ENCODE measurements around the gene PARP3.

GRCh38 chr3:51955893-51956770, 14.0 kb downstream of the PARP3 start:
- TF ChIP-seq, protein P1, sequence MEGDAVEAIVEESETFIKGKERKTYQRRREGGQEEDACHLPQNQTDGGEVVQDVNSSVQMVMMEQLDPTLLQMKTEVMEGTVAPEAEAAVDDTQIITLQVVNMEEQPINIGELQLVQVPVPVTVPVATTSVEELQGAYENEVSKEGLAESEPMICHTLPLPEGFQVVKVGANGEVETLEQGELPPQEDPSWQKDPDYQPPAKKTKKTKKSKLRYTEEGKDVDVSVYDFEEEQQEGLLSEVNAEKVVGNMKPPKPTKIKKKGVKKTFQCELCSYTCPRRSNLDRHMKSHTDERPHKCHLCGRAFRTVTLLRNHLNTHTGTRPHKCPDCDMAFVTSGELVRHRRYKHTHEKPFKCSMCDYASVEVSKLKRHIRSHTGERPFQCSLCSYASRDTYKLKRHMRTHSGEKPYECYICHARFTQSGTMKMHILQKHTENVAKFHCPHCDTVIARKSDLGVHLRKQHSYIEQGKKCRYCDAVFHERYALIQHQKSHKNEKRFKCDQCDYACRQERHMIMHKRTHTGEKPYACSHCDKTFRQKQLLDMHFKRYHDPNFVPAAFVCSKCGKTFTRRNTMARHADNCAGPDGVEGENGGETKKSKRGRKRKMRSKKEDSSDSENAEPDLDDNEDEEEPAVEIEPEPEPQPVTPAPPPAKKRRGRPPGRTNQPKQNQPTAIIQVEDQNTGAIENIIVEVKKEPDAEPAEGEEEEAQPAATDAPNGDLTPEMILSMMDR (IDR thresholded peaks at IDR 0.05), result peak in 4 of 6 experiments; percentile 34 to 55 (median 46)
- no peak for TF ChIP-seq POLR2A (IDR thresholded peaks at IDR 0.05)
